AG04449 (cell line): ENCODE results near the gene DNLZ.

Source experiments
- CTCF ChIA-PET: fragments of 350-600 bp; formaldehyde crosslinking; extraction: SDS; loops from one replicate; lab custom pipeline; 2021; ENCODE audit warnings: antibody characterized with exemption; lab: Yijun Ruan, JAX
- POLR2A ChIA-PET: fragments of 400-600, 350-600 bp; formaldehyde crosslinking; extraction: SDS; loops from one replicate; lab custom pipeline; 2020; ENCODE audit warnings: antibody characterized with exemption, inconsistent platforms; lab: Yijun Ruan, JAX
- DNase-seq: peaks from one replicate; pipeline ENCODE4 v3.0.0-alpha.2; 2010; ENCODE audit warnings: low read depth, low spot score
- H3K4me3 ChIP-seq: 2 replicates; pipeline ENCODE4 v1.5.1; 2011; ENCODE audit warnings: low read depth, mild to moderate bottlenecking, control low read depth, low read length
- TF ChIP-seq, protein P1 (sequence below): IDR thresholded peaks from one replicate; pipeline ENCODE4 v1.5.1; 2011; ENCODE audit warnings: mild to moderate bottlenecking, moderate library complexity, low read length, control low read depth, inconsistent platforms; ENCODE audit not compliant: insufficient read depth; ENCODE audit errors: missing control alignments

DNLZ gene

DNA sequence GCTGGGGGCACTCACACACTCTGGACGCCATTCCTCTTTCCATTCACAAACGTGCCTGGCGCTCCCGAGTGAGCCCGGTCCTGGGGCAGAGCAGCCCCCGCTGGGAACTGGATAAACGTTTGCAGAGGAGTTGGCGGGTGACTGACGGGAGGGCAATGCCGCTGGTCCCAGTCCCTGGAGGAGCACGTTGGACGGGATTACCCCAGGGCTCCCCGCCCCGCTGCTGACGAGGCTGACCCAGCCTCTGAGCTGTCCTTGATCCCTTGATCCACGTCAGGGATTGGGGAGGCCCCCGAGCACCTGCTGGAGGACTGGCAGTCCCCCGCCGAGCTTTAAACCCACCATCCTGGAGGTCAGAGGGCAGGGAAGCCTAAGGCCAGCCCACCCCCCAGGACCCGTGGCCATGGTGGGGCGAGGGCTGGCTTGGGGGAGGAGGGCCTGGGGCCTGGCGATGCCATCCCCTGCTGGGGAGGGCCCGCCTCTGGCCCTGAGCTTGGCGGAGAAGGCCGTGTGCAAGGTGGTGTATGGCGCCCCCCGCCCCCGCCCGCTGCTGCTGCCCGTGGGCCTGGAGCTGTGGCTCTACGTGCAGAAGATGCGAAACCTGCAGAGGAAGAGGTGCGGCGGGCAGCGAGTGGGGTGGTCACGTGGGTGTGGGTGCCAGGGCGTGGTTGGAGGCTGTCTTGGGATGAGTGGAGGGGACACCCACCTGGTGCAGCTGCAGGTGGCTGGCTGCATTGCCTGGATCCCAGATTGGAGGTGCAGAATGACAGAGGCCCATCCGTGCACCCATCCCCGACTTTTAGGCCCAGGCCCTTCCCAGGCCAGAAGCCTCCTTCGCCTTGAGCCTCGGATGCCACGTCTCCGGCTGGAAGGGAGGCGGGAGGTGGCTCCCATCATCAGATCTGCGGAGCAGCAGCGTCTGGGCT lies 31.7 kb downstream of the DNLZ start:
- DNase-seq, result no peak
- TF ChIP-seq, protein P1, sequence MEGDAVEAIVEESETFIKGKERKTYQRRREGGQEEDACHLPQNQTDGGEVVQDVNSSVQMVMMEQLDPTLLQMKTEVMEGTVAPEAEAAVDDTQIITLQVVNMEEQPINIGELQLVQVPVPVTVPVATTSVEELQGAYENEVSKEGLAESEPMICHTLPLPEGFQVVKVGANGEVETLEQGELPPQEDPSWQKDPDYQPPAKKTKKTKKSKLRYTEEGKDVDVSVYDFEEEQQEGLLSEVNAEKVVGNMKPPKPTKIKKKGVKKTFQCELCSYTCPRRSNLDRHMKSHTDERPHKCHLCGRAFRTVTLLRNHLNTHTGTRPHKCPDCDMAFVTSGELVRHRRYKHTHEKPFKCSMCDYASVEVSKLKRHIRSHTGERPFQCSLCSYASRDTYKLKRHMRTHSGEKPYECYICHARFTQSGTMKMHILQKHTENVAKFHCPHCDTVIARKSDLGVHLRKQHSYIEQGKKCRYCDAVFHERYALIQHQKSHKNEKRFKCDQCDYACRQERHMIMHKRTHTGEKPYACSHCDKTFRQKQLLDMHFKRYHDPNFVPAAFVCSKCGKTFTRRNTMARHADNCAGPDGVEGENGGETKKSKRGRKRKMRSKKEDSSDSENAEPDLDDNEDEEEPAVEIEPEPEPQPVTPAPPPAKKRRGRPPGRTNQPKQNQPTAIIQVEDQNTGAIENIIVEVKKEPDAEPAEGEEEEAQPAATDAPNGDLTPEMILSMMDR, result no peak
- no peak overlapping the region for H3K4me3 ChIP-seq
- POLR2A ChIA-PET, result no interaction called here
- CTCF ChIA-PET, result interaction anchor here (0.9 to 5.7 kb wide), 2 partner anchors 8 to 19 kb away, joined by 4 to 29 read pairs; no protein-coding TSS in a partner anchor

DNA sequence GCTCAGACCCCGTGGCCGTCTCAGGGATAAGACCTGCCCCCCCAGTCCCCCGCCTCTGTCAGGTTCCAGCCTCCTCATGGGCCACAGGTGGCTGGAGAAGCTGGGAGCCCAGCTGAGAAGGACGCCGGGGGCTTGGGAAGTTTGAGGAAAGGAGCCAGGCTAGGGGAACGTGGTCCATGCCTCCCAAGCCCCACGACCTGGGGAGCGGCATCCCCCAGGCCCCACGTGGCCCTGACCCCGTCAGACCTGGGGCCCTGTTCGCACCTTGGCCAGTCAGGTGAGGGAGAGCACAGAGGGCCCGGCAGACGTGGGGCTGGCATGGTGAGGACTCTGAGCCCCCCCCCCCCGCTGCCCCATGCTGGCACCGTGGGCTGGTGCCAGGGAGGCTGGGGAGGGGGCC lies 32.5 kb downstream of the DNLZ start:
- no peak for DNase-seq
- ChIA-PET POLR2A (no interaction called here), CTCF (interaction anchor here (0.9 to 5.7 kb wide), 2 partner anchors 8 to 19 kb away, joined by 4 to 29 read pairs; no protein-coding TSS in a partner anchor)
- TF ChIP-seq, protein P1, result no peak
- no peak overlapping the region for H3K4me3 ChIP-seq

DNA sequence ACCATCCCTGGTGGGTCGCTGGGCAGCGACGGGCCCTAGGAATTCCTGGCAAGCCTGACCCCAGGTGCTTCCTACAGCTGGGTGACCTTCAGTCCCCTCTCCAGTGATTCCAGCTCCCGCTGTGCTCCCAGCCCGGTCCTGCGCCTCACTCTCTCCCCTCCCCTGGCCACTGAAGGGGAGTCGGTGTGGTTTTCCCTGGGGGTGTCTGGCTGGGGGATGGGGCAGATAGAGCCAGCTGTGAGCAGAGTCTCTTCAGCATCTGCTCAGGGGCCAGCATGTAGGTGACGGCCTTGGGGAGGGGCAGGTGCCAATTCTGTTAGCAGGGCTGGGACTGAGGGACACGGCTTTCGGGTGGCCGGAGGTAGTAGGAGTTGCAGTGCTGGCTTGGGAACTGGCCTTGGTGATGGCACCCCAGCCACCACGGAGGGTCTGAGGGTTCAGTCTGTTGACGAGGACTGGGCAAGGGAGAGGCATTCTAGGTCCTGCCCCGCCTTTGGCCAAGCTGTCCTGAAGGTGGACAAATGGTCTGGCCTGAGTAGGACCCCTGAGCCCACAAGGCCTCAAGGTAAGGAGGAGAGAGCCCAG lies 33.0 kb downstream of the DNLZ start:
- POLR2A ChIA-PET, result interaction anchor here (2.4 kb wide), 1 partner anchor 33 kb away, joined by 11 read pairs; the partner anchor contains the start of gene DNLZ
- CTCF ChIA-PET, result interaction anchor here (5.7 kb wide), 1 partner anchor 9 kb away, joined by 29 read pairs; no protein-coding TSS in a partner anchor
- TF ChIP-seq, protein P1, result no peak
- DNase-seq, result no peak
- H3K4me3 ChIP-seq, result peak overlapping the region; percentile 8

DNA sequence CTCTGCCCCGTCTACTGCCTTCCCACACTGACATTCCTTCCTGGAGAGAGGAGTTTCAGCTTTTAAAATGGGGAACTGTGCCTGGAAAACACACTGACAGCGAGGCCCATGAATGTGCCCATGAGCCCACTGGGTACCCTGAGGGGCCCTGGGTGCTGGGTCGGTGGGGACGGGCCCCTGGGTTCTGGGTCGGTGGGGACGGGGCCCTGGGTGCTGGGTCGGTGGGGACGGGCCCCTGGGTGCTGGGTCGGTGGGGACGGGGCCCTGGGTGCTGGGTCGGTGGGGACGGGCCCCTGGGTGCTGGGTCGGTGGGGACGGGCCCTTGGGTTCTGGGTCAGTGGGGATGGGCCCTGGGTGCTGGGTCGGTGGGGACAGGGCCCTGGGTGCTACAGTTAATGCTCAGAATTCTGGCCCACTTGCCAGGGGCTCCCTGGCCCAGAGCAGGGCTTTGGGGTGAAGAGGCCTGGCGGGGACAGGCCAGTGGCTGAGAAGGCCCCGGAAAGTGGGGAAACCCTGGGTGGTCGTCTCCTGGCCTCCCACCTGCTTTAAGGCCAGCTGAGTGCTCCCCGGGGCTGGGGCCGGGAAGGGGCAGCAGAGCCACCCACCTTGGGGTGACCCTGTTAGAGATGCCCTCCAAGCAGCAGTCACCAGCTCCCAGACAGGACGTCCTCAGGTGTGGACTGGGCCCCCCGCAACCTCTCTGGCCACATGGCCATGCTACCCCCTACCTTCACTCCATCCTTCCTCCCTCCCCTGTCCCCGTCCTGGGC lies 33.7 kb downstream of the DNLZ start:
- DNase-seq, result no peak
- POLR2A ChIA-PET, result interaction anchor here (1.3 to 2.4 kb wide), 2 partner anchors 16 to 34 kb away, joined by 4 to 11 read pairs; partner anchors contain the start of gene DNLZ
- CTCF ChIA-PET, result interaction anchor here (1.1 to 5.7 kb wide), 5 partner anchors 10 to 362 kb away, joined by 4 to 29 read pairs (median 13); no protein-coding TSS in a partner anchor
- peak overlapping the region; percentile 79 for H3K4me3 ChIP-seq
- TF ChIP-seq, protein P1, result no peak

DNA sequence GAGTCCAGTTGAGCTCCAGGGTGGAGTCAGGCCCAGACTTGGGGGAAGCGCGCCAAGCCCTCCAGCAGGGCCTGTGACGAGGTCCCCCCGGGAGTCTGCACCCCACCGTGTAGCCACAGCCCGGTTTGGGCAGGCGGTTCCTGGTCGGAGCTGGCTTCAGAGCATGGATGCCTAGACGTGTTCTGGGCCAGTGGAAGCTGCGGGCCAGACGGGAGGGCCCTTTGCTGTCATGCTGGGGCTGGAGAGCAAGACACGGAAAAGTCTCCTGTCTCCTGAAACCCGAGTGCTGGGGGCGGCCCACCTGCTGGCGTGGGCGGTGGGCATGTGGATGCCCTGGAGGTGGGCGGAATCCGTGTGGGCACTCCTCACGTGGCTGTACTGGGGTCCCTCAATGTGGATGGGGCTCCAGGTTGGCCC lies 34.3 kb downstream of the DNLZ start:
- CTCF ChIA-PET, result interaction anchor here (0.6 to 5.7 kb wide), 7 partner anchors 10 to 362 kb away, joined by 3 to 29 read pairs (median 6); partner anchors contain the start of gene DNLZ
- TF ChIP-seq, protein P1, result no peak
- no peak for DNase-seq
- POLR2A ChIA-PET, result interaction anchor here (1.3 to 2.4 kb wide), 2 partner anchors 17 to 34 kb away, joined by 4 to 11 read pairs; partner anchors contain the start of gene DNLZ
- peak overlapping the region; percentile 79 for H3K4me3 ChIP-seq
